ENCODE data around the gene CSRP3.

Gene CSRP3

DNA sequence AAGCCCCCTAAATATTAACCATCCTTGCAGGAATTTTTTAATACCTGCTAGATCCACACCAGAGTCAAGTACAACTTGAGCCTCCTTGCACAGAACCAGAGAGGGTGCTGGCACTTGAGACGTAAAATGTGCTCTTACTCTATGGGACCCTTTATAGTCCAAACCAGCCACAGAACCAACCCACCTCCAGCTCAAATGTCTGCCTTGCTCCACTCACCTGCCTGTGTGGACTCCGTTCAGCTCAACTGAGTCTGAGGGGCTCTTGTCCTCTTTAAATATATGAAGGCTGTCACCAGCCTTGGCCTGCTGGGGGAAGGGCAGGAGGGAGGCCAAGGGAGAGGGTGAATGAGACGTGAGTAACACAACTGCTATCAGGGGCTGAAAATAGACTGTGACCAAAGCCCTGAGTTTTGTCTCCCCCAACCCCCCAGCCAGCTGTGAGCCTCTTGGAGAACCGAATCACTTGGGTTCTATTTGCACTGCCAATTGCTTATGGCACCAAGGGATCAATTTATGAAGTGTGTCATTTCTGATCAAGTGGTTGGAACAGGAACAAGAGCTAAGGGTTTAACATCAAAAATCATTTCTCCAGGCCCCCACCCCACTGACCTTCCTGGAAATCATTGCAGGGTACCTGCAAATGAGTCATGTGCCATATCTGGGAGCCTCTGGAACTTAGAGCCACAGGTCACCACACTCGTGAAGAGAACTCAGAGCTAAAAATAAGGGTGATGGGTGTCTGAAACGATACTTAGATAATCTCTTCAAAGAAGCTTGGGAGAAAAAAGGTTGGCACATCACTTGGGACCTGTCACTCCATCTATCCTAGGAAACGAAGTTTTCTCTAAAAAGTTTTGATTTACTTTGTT is at the start of gene CSRP3:
Gene CSRP3 (minus strand): TSS at position 247 of the 869 bp plus-strand sequence. CDS start 9,535 bp downstream, outside the sequence.
- DNase-seq, result no peak

DNA sequence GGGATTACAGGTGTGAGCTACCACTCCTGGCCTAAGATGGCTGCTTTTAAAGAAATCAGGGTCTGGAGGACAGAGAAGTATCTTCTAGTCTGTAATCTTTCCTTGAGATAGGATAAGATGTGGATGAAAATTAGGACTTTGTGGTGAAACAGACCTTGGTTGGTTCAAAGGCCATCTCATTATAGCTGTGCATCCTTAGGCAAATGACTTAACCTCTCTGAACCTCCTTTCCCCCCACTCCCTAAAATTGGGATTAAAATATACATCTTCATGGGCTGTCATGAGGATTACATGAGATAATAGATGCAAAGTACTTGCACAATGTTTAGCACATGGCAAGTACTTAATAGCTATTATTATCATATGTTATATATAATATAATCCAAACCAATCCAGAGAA is 49.8 kb upstream of the CSRP3 start:
- DNase-seq, result no peak

DNA sequence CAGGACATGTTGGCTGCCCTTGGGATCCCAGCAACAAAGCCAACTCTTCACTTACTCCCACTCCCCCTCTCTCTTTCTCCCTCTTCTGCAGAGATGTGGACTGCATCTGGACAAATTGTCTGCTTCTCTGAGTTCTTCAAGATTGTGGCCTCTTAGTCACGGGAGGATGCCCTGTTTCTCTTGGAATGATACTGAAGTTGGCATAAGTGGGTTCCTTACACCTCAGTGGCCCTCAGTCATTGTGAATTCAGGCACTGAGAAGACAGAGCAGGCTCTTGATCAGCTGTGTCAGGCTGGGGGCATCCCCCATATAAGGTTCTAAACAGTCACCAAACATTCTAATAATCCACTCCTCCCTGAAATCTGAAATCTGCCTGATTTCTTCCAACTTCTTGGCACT is 45.0 kb upstream of the CSRP3 start:
- DNase-seq, result no peak

DNA sequence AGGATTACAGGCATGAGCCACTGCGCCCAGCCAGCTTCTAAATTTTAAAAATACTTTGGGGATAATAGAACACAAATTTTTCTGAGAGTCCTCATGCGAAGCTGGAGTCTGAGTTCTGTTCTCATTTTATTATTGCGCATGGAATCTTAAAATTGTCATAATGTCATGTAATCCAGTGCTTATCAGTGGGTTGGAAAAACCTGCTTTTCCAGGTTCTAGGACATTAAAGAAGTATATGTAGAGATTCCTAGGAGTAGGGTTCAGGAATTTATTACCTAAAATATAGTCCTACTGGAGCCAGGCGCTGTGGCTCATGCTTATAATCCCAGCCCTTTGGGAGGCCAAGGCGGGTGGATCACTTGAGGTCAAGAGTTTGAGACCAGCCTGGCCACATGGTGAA is 43.6 kb upstream of the CSRP3 start:
- no peak for DNase-seq

DNA sequence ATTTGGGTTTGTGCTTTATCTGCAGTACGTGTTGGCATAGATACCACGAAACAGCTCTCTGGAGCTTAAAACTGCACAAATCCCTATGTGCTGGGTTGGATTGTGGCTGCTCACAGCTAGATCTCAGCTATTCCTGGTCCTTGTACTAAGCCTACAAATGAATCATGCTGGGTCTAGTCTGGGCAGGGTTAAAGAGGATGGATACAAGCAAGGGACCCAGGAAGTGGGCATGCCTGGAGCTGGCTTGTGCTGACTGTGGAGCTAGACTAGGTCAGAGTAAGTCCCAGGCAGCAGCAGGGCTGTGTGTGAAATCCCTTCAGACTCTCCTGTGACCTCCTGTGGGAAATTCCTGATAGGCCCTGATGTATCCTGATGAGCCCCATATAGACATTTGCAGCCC is 42.8 kb upstream of the CSRP3 start:
- DNase-seq, result no peak

DNA sequence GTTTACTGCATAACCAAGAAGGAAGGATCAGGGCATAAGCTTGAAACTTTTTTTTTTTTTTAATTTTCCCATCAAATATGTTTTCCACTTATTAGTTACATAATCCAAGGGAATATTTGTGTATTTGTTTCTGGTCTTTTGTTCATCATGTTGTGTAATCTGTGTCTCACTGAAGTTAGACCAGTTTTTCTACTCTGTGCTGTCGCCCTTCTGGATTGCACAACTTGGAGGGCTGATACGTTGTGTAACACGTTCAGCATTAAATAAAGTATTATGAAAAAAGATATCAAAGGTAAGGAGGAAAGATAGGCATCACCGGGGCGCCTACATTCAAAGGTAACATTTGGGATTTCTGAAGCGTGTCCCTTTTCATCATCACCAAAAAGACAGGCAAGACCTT is 42.3 kb upstream of the CSRP3 start:
- no peak for DNase-seq

DNA sequence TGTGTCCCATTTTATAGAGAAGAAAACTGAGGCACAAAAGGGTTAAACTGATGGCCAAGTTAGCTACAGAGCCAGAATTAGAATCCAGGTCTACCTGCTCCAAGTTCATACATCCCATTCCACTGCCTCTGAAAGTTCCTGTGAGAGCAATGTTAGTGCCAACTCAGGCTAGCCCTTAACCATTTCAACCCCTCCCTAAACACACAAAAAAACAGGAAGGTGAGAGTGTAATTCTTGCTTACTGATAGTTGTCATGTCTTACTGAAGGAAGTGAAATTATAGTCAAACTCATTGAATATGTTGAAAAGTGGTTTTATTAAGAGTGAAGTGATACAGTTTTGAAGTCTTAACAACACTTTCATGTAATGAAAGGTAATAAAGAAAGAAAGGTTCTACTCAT is 41.8 kb upstream of the CSRP3 start:
- no peak for DNase-seq

DNA sequence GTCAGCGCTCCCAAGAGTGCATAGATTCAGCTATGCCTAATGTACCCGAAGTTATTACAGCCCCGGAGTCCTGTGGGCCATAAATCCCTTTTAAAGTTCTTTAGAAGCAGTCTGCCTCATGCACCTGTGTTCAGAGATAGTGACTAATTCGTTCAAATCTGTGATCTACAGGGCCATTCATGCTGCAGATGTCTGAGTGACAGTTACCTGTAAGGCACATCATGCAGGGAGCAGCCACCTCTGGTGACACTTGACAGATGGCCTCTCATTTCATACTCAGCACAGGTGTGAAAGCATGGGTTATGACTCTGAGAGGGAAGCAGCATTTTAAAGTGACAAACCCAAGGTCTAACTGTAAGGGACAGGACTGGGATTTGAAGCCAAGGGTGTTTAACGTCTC is 41.4 kb upstream of the CSRP3 start:
- no peak for DNase-seq

DNA sequence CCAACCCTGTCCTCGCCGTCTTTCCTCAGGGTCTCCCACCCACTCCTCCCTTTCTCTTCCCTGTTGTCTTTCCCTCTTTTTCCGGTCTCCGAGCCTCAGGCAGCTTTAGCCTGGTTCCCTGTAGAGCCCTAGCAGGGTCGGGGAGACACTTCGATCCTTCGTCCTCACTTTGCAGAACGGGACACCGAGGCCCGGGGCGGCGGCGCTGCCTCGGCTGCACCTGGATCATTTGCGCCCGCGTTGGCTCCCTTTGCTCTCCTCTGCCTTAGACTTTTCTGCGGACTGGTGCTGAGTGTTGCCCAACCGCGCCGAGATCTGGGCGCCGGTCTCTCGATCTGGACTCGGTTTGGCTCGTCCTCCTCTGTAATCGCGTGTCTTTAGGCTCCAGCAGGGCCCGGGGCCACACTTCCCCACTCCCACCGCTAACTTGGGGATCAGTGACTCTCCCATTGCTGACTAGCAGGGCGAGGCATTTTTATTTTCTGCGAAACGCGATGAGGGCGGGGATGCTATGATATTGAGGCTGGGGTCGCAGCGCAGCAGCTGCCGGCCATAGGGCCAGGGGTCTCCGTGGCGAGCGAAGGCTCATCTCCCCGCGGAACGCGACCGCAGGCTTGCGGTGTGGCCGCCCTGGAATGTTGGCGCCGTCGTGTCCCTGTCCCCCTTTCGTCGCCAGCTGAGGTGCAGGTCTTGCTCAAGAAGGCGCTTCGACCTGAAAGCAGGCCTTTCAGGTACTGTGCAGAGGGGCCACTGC is 40.6 kb upstream of the CSRP3 start:
- DNase-seq, result no peak

DNA sequence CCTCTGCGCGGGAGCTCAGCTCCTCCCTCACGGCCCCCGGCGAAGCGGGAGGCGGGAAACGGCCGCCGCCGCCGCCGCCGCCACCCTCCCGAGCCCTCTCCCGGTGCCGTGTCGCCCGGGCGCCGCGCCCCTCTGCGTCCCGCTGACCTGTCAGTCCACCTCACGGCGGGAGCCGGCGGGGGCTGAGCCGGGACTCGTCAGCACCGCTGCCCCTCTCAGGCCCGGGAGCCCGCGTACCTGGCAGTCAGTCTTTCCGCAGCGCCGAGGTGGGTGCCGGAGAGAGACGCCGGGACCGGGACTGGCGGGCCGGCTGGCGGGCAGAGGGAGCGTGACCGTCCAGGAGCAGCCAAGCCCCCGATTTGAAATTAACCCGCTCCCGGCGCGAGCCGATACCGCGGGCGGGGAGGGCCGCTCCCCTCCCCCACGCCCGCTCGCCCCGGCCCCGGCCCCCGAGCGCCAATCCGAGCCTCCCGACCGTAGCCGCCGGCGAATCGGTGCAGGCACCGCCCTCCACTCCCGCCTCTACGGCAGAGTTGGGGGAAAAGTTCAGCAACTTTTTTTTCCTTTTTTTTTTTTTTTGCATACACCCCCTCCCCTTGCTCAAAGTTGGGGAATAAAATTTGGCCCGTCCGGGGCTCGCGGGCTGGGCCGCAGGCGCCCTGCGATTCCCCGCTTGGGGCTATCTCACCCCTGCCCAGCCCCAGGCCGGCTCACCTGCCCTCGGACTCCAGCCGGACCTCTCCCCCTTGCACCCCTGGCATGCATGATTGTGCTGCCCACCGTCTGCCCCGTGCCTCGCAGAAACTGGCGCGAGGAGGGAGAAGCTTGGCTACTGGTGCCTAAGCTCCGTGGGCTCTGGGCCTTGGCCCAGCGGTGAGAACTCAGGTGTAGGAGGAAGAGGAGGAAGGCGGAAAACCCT is 39.7 kb upstream of the CSRP3 start:
- DNase-seq, result peak in 1 of 2 experiments; percentile 48

DNA sequence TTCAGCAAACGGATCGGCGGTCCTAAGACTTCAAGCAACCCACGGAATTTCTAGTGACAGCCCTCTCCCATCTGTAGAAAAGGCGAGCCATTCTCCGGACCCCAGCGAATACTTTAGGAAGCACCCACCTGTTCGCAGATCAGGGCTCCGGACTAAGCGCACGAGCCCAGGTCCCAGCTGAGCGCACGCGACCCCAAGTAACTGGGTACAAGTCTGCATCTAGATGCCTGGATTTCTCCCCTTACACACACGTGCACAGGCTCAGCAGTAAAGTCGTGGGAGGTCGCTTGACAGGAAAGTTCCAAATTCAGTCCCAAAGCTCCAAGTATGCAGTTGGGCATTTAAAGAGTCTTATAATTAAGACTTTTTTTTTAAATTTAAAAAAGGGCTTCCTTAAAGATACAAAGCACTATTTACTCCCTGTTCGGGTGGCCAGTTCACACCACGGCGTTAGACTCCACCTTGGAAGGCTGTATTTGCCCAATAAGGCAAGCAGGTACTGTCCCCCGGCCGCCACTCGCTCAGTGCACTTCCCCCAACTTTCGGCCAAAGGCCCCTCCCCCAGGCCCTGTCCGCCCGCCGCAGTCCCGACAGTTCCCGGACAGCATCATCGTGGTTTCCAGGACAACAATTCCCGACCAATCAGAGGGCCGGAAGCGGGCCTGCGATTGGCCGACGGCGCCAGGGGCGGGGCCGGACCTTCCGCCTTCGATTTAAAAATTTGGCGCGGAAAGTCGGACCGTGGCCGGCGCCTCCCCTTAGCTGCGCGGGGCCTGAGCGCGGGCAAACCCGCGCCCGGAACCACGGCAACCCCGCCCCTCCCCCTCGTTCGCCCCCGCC is 38.9 kb upstream of the CSRP3 start, which contains the start of gene E2F8:
Gene E2F8 (minus strand): TSS at position 526 of the 840 bp plus-strand sequence. CDS start 824 bp downstream, outside the sequence.
- DNase-seq, result peak; percentile 92 to 98

DNA sequence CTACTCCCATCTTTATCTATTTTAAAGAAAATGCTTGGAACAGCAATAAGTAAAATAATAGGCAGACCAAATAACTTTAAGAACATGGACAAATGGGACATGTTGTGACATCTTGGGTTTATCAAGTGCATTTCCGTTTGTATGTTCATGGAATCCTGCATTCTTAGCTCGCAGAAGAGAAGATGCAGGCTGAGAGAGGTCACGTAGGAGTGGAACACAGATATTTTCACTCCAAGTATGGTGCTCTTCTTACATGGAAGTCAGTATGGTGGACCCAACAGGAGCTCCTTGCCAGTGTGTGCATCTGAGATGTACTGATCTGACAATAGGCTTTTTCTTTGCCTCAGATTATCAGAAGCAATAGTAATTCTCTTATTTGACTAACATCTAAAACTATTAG is 37.3 kb upstream of the CSRP3 start:
- no peak for DNase-seq

DNA sequence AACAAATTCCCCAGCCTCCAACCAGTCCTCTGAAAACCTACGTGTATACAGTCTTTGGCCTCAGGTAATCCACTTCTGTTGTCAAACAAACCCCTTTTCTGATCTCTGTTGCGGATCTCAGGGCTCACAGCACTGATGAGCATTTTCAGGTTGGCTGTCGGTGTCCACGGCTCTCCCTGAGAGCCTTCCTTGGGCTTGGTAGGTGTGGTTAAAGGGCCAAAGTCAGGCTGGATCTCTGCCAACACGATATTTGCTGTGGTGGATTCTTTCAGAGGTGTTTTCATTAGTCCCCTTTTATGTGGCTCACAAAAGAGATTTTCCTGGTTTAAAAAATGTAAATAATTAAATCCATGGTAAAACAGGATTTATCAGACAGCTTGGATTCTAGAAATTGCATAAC is 36.0 kb upstream of the CSRP3 start:
- no peak for DNase-seq

DNA sequence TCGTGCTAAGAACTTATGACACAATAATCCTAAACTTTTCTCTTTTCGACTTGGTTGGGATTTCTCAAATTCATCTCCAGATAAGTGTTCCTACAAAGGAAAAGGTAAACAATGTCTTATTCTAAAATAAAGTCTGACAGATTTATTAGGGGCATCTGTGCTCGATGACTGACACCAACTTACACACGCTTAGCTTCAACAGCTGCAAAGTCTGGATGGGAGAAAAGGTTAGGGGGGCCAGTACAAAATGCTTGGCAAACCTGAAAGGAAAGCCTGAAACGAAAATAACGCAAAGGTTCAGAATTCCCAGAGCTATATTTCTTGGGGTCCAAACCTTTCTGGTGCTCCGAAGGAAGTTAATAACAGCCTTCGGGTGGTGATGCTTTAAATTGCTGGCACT is 35.6 kb upstream of the CSRP3 start:
- no peak for DNase-seq

DNA sequence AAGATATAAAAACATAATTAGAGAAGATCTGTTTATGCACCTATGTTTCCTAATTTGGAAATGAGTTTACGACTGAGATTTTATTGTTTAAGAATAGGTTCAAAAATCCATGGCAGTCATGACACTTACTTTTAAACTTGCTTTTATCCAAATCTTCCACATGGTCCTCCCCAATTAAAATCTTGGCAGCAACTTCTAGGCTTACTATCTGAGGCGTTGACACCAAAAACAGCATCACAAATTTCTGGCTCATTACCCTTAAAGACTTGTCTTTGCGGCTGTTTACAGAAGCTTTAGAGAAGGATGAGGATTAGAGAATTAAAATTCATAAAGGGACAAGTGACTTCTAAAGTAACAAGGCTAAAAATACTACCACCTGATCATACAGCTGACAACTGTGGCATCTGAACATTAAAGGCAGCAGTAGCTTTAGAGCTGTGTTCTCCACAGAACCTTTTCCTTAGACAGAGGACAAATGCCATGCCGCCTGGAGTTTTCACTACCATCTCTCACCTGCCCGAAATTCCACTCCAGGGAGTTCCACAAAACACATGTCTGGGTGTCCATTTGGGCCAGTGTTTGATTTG is 32.5 kb upstream of the CSRP3 start:
- DNase-seq, result peak in 1 of 2 experiments; percentile 31

DNA sequence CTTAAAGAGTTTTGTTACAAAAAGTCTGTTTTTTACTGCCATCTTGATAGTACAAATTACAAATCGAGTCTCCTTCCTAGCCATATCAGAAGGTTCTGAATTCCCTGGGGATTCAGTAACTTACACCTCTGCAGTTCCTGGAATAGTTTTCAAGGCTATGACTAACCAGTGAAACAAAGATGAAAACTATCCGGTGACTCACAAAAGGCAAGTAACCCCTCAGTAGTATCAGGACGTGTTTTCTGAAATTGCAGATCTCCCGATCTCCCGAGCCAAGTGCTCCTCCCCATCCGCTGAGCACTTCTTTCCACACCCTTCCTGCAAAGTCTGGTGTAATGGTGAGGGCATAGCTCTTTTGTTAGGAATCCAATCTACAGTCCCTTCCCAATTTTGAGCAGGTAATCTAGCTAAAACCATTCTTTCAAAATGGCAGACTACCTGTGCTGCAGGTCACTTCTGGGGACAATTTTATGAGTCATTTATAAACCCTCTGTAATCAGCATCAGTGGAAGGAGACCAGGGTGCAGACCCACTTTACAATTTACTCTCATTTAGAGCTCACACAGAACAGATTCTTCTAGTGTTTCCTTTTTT is 31.2 kb upstream of the CSRP3 start:
- DNase-seq, result no peak

DNA sequence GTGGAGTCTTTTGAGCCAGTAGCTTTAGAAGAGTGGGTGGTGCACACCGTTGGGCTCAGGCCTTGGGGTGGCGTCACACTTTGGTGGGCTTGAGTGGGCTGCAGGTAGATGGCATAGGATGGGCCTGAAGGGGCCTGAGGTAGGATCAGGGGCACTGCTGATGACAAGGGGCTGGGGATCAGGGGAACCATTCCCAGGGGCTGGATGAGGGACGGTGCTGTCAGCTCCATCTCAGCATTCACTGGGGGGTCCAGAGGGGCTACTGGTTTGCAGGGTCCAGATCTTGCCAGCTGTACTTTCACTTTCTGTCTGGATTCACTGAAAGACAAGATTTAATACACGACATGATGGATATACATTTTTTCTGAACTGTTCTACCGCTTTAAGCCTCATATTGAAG is 27.9 kb upstream of the CSRP3 start:
- no peak for DNase-seq

DNA sequence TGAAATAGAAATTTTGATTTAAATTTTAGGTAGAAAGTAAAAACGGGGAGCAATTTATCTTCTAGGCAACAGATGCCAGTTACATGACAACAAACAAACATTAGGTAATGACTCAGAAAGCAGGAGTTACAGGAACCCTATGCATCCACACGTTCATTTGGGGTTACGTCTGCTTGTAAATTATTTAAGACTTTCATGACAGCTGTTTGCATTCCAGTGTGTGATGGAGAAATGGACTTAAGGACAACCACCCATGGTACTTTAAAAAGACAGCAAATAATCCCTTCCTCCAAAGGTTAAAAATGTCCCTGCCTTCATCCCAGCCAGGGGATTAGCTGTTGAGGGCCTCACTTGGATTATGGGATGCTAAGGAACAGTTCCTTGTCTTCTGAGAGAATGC is 27.2 kb upstream of the CSRP3 start:
- no peak for DNase-seq

DNA sequence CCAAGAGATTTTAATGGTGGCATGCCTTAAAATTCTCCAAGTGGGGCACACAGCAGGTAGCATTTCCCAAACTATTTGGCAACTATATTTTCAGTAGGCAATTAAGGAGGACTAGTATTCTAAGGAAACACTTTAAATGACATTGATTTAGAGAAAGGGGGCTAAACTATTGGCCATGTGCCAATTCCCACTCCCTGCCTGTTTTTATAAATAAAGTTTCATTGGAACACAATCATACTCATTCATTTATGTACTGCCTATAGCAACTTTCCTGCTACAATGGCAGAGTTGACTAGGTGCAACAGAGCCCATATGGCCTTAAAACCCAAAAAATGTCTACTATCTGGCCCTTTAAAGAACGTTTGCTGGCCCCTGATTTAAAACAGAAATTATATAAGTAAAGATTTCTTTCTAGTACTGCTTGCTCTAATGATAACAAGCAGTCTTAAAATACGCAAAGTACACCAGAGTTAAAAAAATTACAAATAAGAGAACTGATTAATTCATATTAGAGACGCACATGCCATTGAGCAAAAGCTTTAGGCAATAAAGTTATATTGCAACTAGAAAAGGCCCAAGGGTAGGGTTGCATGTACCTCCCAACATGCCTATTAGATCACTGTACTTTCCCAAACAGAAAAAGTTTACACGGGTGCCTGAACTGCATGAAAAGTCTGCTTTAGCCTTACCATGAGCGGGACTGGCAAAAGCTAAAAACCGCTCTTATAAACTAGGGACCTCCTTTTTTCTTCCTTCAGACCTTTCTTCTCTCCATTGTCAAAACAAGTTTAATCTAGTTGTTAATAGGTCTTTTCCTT is 24.8 kb upstream of the CSRP3 start:
- no peak for DNase-seq

DNA sequence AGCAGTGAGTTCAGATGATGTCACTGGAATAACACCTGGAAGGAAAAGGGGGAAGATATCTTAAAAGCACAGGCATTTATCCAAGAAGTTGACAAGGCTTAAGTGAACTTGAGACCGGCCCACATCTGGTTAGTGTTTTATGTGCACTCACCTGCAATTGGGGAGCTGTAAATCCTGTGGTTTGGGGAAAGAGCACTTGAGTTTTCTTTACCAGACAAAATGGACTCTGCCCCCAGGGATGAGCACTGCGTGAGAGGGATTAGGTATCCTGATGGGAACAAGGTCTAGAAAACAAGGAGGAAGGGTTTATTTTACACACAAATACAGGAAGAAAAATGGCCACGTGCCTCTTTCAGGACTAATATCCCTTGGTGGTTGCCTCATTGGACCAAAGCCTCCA is 23.8 kb upstream of the CSRP3 start:
- DNase-seq, result no peak
